Raji (cell line): Measurements from ENCODE around the gene MVK.

Experiments used
- POLR2A ChIP-seq: IDR thresholded peaks from 2 replicates; pipeline ENCODE4 v1.6.1; 2011; ENCODE audit warnings: low read depth, low read length, control low read depth; ENCODE audit not compliant: insufficient read depth

Gene MVK

DNA sequence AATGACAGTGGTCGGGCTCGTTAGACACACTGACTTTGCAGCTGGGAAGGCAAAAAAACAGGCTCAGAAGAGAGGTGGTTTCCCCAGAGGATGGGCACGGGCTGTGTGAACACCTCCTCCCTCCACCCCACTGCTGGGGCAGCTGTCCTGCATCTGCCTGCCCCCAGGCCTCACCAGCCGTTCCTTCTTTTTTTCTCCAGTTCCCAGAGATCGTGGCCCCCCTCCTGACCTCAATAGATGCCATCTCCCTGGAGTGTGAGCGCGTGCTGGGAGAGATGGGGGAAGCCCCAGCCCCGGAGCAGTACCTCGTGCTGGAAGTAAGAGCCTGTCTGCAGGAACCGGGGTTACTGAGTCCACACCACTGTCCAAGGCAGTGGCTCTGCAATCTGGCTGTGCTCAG is 17.4 kb downstream of the MVK start:
- no peak for TF ChIP-seq POLR2A

DNA sequence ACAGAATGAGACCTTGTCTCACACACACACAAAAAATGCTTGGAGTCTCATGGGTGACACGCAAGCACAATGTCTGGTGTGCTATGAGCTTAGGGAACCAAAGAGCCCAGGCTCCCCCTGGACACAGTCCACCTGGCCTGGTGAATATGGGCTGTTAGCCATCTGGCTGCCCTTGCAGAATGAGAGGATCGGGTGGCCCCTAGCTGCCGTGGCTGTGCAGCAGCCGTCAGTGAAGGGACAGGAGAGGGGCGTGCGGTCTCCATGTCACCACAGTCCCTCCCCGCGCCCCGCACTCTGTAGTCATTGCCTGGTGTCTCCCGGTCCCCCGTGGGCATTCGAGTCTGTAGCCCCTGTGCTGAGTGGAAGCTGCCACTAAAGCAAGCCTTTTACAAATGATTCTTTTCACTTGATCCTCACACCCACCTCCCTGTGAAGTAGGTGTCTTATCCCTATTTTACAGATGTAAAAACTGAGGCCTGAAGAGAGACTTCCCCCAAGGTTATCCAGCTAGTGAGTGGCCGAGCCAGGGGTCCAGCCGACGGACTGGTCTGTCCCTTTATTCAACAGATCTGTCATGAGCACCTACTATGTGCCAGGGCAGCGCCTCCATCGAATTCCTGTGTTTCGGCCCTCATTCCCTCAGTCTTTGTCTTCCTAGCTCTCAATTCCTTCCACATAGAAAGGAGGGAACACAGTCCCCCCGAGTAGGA is 18.8 kb downstream of the MVK start:
- no peak for TF ChIP-seq POLR2A

DNA sequence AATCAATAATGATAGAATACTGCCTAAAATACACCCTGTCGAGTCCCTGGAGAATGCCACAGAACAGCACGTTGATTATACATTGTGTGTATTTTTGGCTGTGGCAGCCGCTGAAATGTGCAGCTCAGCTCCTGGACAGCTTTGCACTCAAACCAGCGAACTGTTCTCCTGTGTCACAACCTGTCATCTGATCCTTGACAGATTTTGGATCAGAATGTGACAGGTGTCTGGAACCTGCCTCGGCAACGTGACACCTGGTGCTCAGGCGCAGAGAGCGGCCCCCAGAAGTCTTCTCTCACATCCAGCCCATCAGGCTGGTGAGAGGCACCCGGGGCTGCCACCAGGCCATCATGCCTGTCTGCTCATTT is 19.3 kb downstream of the MVK start:
- TF ChIP-seq POLR2A = no peak

DNA sequence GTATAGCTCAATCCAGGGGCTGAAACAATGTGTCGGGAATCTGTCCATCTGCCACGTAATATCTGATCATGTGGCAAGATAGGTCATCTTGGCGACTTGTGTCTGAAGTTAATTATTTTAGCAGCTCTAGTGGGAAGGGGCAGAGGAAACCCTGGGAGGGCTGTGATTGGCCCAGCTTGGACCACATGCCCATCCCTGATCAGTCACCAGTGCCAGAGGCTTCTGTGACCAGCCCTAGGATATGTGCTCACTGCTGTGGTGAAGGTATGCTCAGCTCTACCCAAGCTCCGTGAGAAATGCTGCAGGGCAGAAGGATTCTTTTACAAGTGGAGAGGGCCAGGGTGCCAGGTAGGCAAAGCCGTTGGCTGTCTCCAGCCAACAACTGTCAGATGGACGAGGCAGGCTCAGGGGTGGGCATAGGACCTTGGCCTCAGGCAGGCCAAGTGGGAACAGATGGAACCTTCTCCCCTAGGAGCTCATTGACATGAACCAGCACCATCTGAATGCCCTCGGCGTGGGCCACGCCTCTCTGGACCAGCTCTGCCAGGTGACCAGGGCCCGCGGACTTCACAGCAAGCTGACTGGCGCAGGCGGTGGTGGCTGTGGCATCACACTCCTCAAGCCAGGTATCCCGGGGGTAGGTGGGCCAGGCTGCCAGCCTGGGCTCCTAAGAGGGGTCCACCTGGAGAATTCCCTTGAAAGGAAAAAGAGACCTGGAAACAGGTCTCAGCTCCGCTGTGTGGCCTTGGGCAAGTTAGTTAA is 21.1 kb downstream of the MVK start:
- no peak for TF ChIP-seq POLR2A

DNA sequence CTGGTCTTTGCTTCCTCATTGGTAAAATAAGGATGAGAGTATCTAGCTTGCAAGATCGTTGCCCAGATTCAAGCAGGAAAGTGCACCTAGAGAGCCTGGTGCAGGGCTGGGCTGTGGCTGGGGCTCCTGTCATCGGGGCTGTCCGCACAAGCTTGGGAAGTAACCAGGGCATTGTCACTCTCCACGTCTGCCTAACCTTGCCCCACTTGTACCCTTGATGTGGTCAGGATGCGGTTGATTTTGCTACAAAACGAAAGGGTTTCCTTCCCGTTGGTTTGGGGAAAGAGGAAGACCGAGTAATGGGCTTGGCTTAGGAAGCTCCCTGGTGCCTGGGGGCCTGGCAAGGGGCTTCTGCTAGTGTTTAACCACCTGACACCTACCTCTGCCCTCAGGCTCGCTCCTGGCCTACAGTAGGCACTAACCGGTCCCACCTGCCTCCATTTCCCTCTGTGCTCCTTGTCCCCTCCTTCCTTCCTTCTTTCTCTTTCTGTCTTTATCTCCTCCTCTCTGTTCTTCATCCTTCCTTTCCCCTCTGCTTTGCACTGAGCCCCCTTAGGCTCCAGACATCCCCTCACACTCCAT is 21.8 kb downstream of the MVK start:
- TF ChIP-seq POLR2A = no peak

DNA sequence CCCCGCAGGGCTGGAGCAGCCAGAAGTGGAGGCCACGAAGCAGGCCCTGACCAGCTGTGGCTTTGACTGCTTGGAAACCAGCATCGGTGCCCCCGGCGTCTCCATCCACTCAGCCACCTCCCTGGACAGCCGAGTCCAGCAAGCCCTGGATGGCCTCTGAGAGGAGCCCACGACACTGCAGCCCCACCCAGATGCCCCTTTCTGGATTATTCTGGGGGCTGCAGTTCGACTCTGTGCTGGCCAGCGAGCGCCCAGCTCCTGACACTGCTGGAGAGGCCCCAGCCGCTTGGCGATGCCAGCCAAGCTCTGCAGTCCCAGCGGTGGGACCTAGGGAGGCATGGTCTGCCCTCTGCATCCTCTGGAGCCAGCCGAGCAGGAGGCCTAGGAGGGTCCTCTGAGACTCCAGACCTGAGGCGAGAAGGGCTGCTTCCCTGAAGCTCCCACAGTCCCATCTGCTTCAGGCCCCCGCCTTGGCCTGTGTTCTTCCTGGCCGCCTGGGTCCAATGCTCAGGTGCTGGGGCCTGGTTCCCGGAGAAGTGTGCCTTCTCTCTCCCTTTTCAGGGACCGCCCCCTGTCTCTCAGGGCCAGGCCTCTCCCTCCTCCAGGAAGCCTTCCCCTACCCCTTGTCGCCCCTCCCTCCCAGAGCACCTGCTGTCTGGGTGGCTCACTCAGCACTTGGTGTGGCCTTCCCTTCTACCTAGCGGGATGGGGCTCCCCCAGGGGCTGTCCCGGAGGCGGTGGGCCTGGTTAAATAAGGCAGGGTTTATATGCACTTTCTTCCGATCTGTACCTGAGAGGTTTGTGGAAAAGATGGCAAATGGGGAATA is 23.0 kb downstream of the MVK start:
- TF ChIP-seq POLR2A = no peak

DNA sequence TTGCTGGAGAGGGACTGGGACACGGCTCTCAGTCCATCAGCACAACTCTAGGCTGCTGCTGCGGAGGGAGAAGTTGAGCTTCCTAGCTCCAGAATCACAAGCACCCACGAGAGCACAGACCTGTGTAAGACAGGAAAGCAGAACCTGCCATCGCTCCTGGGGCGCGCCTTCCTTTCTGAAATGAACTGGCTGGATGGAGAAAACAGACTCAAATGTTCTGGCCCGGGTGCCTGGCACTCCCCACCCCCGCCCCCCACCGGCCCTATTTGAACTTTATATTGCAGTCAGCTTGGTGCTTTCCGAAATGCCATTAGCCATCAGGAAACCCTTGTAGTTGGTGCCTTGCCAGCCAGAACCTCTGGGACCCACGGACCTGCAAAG is 23.8 kb downstream of the MVK start:
- TF ChIP-seq POLR2A = no peak

DNA sequence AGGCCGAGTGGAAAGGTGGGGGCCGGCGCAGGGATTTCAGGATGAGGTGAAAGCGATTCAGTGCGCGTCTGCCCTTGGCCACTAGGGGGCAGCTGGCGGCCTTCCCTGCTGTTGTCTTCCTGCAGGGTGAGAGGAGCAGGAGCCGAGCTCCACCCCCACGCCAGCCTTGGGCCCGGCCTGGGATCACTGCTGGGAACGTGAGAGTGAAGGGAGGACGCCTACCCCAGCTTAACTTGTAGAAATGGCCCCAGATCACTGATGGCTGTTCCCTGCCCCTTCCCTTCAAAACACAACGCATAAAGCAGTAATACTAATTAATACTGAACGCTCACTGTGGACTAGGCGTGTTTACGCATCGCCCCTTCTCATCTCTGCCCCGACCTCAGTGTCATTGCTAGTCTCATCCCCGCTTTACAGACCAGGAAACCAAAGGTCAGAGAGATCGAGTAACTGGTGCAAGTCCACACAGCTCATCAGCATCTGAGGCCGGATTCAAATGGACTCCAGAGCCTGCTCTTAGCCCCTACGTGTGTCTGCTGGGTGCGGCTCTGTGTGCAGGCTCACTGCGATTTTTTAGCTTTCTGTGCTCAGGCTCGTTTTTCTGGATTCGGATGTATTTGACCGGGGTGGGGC is 24.3 kb downstream of the MVK start:
- no peak for TF ChIP-seq POLR2A

DNA sequence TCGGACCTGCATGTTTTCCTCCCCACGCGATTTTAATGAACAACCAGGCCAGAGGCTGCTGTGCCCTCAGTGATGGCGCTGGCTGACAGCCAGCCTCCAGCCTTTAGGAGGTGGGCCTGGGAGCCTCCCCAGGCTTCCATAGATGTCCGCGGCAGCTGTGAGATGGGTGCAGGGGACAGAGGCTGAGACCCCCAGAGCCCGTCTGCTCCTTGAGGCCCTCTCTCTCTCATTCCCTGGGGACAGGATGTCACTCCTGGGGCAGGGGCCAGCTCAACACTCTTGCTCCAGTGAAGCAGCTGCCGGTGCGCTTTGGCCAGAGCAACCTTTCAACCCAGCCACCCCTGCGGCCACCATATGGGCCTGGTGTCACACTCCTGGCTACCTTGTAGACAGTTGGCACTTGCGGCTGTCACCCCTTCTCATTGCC is 24.8 kb downstream of the MVK start:
- no peak for TF ChIP-seq POLR2A

DNA sequence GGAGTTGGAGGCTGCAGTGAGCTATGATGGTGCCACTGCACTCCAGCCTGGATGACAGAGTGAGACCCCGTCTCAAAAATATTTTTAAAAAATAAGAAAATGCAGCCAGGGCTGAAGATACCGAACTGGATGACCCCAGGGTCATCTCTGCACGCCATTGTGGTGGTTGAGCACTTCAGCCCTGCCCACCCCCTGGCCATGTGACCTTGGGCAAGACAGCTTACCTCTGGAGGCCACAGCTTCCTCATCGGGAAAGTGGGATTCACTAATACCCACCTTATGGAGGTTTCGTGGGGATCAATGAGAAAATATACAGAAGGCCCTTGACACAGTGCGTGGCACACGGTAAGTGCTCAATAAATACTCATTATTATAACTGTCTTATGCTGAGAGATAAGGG is 25.5 kb downstream of the MVK start:
- TF ChIP-seq POLR2A = no peak

DNA sequence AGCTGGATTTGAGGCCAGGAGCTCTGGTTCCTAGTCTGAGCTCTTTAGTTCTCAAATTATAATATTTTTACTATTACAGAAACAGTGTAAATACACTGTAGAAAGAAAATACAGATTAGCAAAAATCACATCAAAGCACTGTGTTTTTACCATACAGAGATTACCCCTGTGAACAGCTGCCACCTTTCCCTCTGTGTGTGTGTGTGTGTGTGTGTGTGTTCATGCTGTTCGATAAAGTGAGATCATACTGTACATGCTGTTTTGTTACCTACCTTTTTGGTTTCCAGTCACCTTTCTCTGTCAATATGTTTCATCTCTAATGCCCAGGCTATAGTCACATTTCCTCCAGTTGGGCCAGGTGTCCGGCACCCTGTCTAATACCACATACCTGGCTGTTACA is 26.9 kb downstream of the MVK start:
- no peak for TF ChIP-seq POLR2A

DNA sequence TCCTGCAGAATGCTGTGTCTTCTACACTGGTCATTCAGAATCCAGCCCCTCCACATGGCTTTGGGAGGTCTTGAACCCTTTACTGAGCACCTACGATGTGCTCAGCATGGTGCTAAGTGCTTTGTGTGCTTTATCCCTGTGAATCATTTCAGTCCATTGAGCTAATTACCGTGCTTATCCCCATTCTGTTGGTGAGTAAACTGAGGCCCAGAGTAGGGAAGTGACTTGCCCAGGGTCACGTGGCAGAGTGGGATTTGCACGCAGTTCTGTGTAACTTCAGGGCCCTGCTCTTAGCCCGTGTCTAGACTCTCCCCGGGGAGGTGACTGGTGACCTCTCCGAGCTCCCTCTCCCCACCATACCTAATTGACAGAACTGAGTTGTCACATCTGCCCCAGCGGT is 27.4 kb downstream of the MVK start:
- TF ChIP-seq POLR2A = no peak

DNA sequence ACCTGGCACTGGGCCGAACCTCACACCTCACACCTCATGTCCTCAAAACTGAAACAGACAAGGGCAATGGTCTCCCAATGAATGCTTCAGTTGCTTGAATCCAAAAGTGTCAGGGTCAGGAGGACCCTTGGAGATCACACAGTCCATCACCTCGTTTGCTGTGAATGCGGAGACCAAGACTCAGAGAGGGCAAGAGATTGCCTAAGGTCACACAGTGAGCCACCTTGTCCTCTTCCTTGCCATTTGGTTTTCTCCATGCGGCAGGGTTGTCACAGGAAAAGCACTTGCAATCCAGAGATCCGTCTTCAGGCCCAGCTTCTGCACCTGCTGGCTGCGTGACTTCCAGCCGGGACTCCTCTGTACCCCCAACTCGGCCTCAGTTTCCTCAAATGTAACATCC is 28.0 kb downstream of the MVK start:
- TF ChIP-seq POLR2A = no peak

DNA sequence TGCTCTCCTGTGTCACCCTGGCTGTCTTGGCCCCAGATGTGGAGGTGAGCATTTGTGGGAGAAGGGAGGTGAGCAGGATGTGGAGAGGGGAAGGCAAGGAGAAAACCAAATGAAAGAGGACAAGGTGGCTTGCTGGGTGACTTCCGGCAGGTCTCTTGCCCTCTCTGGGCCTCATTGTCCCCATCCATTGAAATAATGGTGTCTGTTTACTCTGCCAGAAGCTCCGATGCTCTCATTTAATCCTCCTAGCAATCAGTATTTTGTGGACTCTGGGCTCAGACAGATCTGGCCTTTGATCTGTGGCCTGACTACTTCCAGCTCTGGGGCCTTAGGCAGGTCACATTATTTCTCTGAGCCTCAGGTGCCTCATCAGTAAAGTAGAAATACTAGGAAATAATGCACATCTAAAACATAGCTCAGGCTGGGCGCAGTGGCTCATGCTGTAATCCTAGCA is 30.6 kb downstream of the MVK start:
- no peak for TF ChIP-seq POLR2A

DNA sequence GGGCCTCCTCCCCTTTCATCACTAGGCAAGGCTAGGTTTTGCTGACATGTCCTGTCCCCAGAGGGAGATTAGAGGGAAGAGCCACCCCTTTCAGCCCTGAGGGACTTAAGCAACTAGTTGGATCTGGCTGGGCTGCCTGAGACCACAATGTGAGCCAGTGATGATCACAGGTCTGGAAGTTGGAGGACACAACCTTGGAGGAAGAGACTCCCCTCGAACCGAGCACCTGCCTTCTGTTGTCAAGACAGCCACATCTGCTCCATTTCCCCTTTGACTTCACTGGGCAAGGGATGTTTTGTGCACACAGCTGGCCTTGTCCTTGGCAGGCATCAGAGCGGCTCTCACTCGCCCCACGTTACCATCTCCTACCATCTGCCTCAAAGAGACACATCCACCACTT is 31.4 kb downstream of the MVK start:
- TF ChIP-seq POLR2A = no peak
